HL-60 (cell line): ENCODE measurements around the gene UPP2.

ENCODE experiments used
- DNase-seq, 2 experiments: peaks; one replicate each; pipeline ENCODE4 v3.0.0-alpha.2; 2010 to 2020; ENCODE audit warnings: low read depth in 1 of 2, low spot score in 1 of 2
- H3K27ac ChIP-seq: fragments of 250-450 bp; sonication (Bioruptor Pico); replicated peaks from 2 replicates; pipeline ENCODE4 v1.5.1; 2020; ENCODE audit warnings: mild to moderate bottlenecking, moderate library complexity
- H3K27me3 ChIP-seq: fragments of 250-450 bp; sonication (Bioruptor Pico); 2 replicates; pipeline ENCODE4 v1.5.1; 2021; ENCODE audit warnings: mild to moderate bottlenecking, moderate library complexity; ENCODE audit not compliant: insufficient read depth, poor library complexity, severe bottlenecking
- H3K4me3 ChIP-seq: replicated peaks from 2 replicates; pipeline ENCODE4 v1.5.1; 2011; ENCODE audit warnings: mild to moderate bottlenecking, control low read depth, low read length; ENCODE audit not compliant: insufficient read depth
- CTCF ChIP-seq: IDR thresholded peaks from one replicate; pipeline ENCODE4 v1.5.1; 2011; ENCODE audit warnings: low read length, control low read depth, inconsistent platforms; ENCODE audit not compliant: insufficient read depth
- GABPA ChIP-seq: IDR thresholded peaks from 2 replicates; pipeline ENCODE4 v1.6.1; 2012; ENCODE audit warnings: low read depth
- POLR2AphosphoS5 ChIP-seq: IDR thresholded peaks from 2 replicates; pipeline ENCODE4 v1.6.1; 2012; ENCODE audit warnings: low read depth
- REST ChIP-seq: IDR thresholded peaks from 2 replicates; pipeline ENCODE4 v1.6.1; 2012; ENCODE audit warnings: low read depth; ENCODE audit not compliant: insufficient replicate concordance
- SPI1 ChIP-seq: IDR thresholded peaks from 2 replicates; pipeline ENCODE4 v1.6.1; 2012; ENCODE audit warnings: low read depth, mild to moderate bottlenecking, borderline replicate concordance

UPP2 gene

GRCh38 chr2:158060160-158060834 lies 41.4 kb upstream of the UPP2 start:
- H3K27me3 ChIP-seq: no peaks in the 10 kb centered on the region
- DNase-seq: no peak

GRCh38 chr2:158060835-158061435 lies 40.7 kb upstream of the UPP2 start:
- DNase-seq: no peak
- no peak for TF ChIP-seq SPI1
- no peak for TF ChIP-seq CTCF
- TF ChIP-seq REST: no peak
- TF ChIP-seq POLR2AphosphoS5: no peak
- no peak for TF ChIP-seq GABPA
- H3K27ac ChIP-seq: no peak overlapping the region
- no peaks in the 10 kb centered on the region for H3K27me3 ChIP-seq
- no peak overlapping the region for H3K4me3 ChIP-seq

More at GRCh38 chr2:158060160-158060834, 41.4 kb upstream of the UPP2 start:
- Histone ChIP-seq H3K27ac (no peak overlapping the region), H3K4me3 (no peak overlapping the region)
- TF ChIP-seq GABPA (no peak), POLR2AphosphoS5 (no peak), REST (no peak), CTCF (no peak), SPI1 (no peak)

DNA sequence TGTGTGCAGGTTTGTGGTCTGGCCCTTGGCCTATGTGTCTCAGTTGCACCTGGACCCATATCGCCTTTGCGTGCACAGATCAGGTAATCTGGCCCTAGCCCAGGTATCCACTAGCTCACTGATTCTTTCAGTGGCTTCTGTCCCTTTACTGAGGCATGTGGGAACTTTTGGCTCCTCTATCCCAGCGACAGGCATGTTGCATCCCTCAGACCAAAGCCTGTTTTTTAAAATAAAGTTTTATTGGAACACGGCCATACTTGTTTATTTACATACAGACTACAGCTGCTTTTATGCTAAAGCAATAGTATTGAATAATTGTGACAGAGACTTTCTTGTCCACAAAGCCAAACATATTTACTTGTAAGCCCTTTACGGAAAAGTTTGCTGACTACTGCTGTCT lies 39.9 kb upstream of the UPP2 start:
- no peak for DNase-seq
- Histone ChIP-seq H3K27me3 (no peaks in the 10 kb centered on the region), H3K4me3 (no peak overlapping the region), H3K27ac (no peak overlapping the region)
- TF ChIP-seq GABPA (no peak), SPI1 (no peak), POLR2AphosphoS5 (no peak), CTCF (no peak)
